Activated CD4-positive, alpha-beta T cell treated with anti-CD3 and anti-CD28 coated beads for 36 hours (primary cell): ENCODE results near the gene KCNE4. TPM values are rescaled to one million over a fixed set of nuclear protein-coding genes. Genes with fewer than 3 reads are reported as not detected.

Experiments used
- ATAC-seq: fragments of 200-7000 bp; cut with Tn5 transposase; one replicate; pipeline ENCODE4 v1.10.0; 2021; ENCODE audit warnings: mild to moderate bottlenecking, moderate library complexity
- CTCF ChIA-PET: fragments of 350-600 bp; sonication (Branson Sonifier 250); formaldehyde crosslinking; loops from one replicate; lab custom pipeline; 2021; ENCODE audit warnings: antibody characterized with exemption; lab: Charles Lee
- POLR2A ChIA-PET: fragments of 350-600 bp; sonication (Branson Sonifier 250); formaldehyde crosslinking; loops from one replicate; lab custom pipeline; 2021; ENCODE audit warnings: antibody characterized with exemption, inconsistent platforms; lab: Charles Lee
- DNase-seq: peaks from one replicate; pipeline ENCODE4 v3.0.0-alpha.2; 2020
- H3K27ac Mint-ChIP-seq: one replicate; pipeline ENCODE4 v1.8.0; 2021; ENCODE audit warnings: mixed read lengths
- H3K27me3 Mint-ChIP-seq: one replicate; pipeline ENCODE4 v1.8.0; 2021; ENCODE audit warnings: mixed read lengths
- H3K36me3 Mint-ChIP-seq: one replicate; pipeline ENCODE4 v1.8.0; 2021; ENCODE audit warnings: low read depth, mixed read lengths
- H3K4me1 Mint-ChIP-seq: one replicate; pipeline ENCODE4 v1.8.0; 2021; ENCODE audit warnings: mixed read lengths
- H3K4me3 Mint-ChIP-seq: one replicate; pipeline ENCODE4 v1.8.0; 2021; ENCODE audit warnings: mild to moderate bottlenecking, moderate library complexity, mixed read lengths
- H3K9me3 Mint-ChIP-seq: one replicate; pipeline ENCODE4 v1.8.0; 2021; ENCODE audit warnings: low read depth, mixed read lengths
- intact Hi-C, 2 experiments: fragments of 100-400 bp; cut with DNase I in 1 of 2; cut with micrococcal nuclease in 1 of 2; formaldehyde crosslinking; loops; one replicate each; pipeline versions ENCODE4 v1.14.2 to v1.15.1; 2022 to 2024; cut with DNase I, micrococcal nuclease
- total RNA-seq, 2 experiments: library from RNA; stranded (reverse); gene quantifications; one replicate each; pipeline ENCODE4 v1.2.3, GENCODE V29; 2021

The KCNE4 gene
- total RNA-seq, 2 experiments from 2014 or later, result not detected

DNA sequence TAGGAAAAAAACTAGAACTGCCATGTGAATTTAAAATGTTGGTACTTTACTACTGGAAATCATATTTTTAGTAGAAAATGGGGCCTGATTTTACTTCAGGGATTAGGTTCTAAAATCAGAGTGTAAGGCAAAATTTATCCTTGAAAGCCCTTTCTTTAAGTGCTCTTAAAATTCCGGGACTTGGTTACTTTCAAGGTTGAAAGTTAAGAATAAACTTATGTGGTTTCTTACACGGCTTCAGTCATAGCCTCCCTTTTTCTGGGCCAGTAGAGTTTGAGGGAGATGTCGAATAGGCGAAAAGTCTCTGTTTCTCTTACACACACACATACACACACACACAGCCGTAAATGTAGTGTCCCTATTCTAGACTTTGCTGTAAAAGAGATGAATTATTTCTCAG, 13.1 kb downstream of the KCNE4 start:
- DNase-seq (no peak), ATAC-seq (no peak)
- POLR2A ChIA-PET, result no interaction called here
- no peak overlapping the region for H3K4me3 Mint-ChIP-seq
- no peaks in the 10 kb centered on the region for H3K9me3 Mint-ChIP-seq
- no peaks in the 10 kb centered on the region for H3K36me3 Mint-ChIP-seq
- CTCF ChIA-PET, result no interaction called here
- H3K27me3 Mint-ChIP-seq, result peaks cover 4% of the 10 kb centered on the region
- no peaks in the 10 kb centered on the region for H3K4me1 Mint-ChIP-seq
- intact Hi-C loops, result no loop called here
- no peak overlapping the region for H3K27ac Mint-ChIP-seq

DNA sequence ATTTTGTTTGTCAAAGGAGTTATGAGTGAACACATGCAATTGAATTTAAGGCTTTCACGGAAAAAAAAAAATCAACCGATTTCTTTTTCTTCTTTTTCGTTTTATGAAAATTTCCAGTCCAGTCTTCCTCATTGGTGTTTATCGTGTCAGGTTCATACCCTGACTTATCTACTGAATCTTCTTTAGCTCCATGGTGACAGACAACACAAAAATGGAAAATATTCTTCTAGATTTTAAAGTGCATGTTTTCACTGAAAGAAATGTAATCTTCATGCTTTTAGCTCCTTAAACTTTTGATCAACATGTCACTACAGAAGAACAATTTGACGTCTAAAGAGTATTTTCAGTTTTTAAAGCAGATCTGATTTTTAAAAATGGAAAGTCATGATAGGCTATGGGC, 14.7 kb downstream of the KCNE4 start:
- H3K27me3 Mint-ChIP-seq, result peaks cover 3% of the 10 kb centered on the region
- POLR2A ChIA-PET, result no interaction called here
- no peak for ATAC-seq
- H3K36me3 Mint-ChIP-seq, result no peaks in the 10 kb centered on the region
- H3K4me3 Mint-ChIP-seq, result no peak overlapping the region
- intact Hi-C loops, result no loop called here
- no peak overlapping the region for H3K27ac Mint-ChIP-seq
- CTCF ChIA-PET, result interaction anchor here (0.7 kb wide), 1 partner anchor 13 kb away, joined by 7 read pairs; no protein-coding TSS in a partner anchor
- DNase-seq, result no peak
- H3K4me1 Mint-ChIP-seq, result no peaks in the 10 kb centered on the region
- H3K9me3 Mint-ChIP-seq, result no peaks in the 10 kb centered on the region

DNA sequence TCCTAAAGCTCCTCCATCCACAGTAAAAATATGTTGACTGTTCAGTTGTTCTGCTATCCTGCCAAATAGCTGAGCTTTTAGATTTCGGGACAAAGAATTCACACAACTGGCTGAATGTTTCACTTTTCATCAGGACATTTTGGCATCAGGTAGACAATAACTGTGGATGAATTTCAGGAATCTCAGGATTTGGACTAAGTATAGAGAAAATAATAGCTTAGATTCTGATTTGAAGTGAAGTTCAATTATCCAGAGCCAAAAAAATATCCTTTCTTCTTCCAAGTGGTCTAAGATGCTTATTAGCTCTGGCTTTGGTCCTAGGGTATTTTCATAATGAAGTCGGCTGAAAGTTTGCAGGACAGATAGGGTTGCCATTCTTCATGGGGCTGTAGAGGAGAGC, 16.1 kb downstream of the KCNE4 start:
- H3K27me3 Mint-ChIP-seq, result peaks cover 3% of the 10 kb centered on the region
- ChIA-PET POLR2A (interaction anchor here (0.6 kb wide), 1 partner anchor 61 kb away, joined by 3 read pairs; no protein-coding TSS in a partner anchor), CTCF (interaction anchor here (1.3 kb wide), 1 partner anchor 97 kb away, joined by 4 read pairs; no protein-coding TSS in a partner anchor)
- no peaks in the 10 kb centered on the region for H3K4me1 Mint-ChIP-seq
- DNase-seq (no peak), ATAC-seq (no peak)
- H3K36me3 Mint-ChIP-seq, result no peaks in the 10 kb centered on the region
- H3K27ac Mint-ChIP-seq, result no peak overlapping the region
- H3K4me3 Mint-ChIP-seq, result no peak overlapping the region
- H3K9me3 Mint-ChIP-seq, result no peaks in the 10 kb centered on the region
- intact Hi-C loops, result no loop called here

DNA sequence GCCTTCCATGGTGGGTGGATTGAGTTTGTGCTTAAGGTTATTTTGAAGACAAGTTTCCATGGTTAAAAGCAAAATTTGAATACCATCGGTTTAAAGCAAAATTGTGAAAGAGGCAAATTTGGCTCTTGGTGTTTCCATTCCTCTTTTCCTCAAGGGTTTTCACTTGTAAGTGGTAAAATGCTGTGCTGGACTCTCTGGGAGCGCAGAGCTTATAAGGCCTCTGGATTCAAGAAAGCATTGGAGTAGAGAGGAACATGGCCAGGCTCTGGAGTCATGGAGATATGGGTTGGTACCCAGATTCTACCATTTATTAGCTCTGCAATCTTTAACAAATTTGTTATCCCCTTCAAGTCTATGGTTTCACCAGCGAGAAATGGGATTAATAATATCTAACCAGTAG, 17.5 kb downstream of the KCNE4 start:
- Mint-ChIP-seq H3K36me3 (no peaks in the 10 kb centered on the region), H3K4me1 (no peaks in the 10 kb centered on the region), H3K9me3 (no peaks in the 10 kb centered on the region), H3K4me3 (no peak overlapping the region), H3K27me3 (peaks cover 3% of the 10 kb centered on the region), H3K27ac (no peak overlapping the region)
- no peak for ATAC-seq
- POLR2A ChIA-PET, result no interaction called here
- DNase-seq, result no peak
- CTCF ChIA-PET, result no interaction called here
- intact Hi-C loops, result no loop called here

DNA sequence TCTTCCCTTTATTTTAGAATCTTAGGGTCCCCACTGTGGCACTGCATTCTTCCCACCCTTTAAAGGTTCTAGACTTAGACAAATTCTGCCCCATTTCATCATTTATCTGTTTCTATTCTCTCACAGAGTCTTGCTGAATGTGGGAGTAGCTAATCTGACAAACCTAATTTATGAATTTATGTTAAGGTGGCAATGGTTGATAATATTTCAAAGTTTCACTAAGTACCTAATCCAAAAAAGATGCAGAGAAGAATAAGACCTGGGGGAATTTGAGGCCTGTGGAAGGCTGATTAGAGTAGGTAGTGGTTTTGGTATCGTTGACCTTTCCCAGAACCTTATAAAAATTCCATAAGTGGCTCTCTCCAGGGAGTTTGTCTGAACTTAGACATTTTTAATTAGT, 18.0 kb downstream of the KCNE4 start:
- ATAC-seq (no peak), DNase-seq (no peak)
- Mint-ChIP-seq H3K4me3 (no peak overlapping the region), H3K27me3 (peaks cover 3% of the 10 kb centered on the region), H3K36me3 (no peaks in the 10 kb centered on the region), H3K27ac (no peak overlapping the region), H3K4me1 (no peaks in the 10 kb centered on the region), H3K9me3 (no peaks in the 10 kb centered on the region)
- intact Hi-C loops, result no loop called here
- ChIA-PET POLR2A (no interaction called here), CTCF (no interaction called here)

DNA sequence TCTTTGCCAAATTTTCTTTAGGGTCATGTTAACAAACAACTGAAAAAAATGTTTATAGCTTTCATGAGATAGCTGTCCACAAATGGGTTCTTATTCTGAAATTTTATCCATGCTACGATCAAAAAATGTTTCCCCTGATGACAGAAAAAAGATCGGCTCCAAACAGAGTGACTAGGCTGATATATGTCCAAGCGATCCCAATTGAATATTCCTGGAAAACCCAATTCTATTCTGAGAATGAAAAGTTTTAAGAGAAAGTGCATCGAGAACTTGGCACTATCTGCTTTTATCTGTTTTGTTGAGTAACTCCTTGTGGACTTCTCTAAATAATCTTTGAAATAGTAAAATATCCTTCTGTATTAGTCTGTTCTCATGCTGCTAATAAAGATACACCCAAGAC, 19.1 kb downstream of the KCNE4 start:
- H3K36me3 Mint-ChIP-seq, result no peaks in the 10 kb centered on the region
- H3K4me3 Mint-ChIP-seq, result no peak overlapping the region
- intact Hi-C loops, result no loop called here
- peaks cover 5% of the 10 kb centered on the region for H3K27me3 Mint-ChIP-seq
- no peak for DNase-seq
- no peaks in the 10 kb centered on the region for H3K4me1 Mint-ChIP-seq
- ChIA-PET CTCF (no interaction called here), POLR2A (no interaction called here)
- no peak for ATAC-seq
- no peaks in the 10 kb centered on the region for H3K9me3 Mint-ChIP-seq
- H3K27ac Mint-ChIP-seq, result no peak overlapping the region

DNA sequence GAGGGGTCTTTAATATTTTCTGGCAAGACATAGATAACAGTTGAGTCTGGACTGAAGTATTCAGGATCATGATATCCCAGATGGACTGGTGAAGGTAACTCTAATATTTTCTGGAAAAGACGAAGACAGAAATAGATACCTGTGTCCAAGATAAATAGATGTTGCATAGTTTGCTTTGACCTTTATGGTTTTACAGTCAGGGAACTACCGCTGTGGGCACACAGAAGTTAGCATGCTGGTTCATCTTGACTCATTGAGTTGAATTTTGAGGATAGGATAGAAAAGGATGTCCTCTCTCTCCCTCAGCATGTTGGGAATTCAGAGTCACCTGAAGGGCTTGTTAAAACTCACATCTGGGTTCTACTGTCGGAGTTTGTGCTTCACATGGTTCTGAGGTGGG, 20.8 kb downstream of the KCNE4 start:
- no peak for ATAC-seq
- no peaks in the 10 kb centered on the region for H3K4me1 Mint-ChIP-seq
- CTCF ChIA-PET, result no interaction called here

DNA sequence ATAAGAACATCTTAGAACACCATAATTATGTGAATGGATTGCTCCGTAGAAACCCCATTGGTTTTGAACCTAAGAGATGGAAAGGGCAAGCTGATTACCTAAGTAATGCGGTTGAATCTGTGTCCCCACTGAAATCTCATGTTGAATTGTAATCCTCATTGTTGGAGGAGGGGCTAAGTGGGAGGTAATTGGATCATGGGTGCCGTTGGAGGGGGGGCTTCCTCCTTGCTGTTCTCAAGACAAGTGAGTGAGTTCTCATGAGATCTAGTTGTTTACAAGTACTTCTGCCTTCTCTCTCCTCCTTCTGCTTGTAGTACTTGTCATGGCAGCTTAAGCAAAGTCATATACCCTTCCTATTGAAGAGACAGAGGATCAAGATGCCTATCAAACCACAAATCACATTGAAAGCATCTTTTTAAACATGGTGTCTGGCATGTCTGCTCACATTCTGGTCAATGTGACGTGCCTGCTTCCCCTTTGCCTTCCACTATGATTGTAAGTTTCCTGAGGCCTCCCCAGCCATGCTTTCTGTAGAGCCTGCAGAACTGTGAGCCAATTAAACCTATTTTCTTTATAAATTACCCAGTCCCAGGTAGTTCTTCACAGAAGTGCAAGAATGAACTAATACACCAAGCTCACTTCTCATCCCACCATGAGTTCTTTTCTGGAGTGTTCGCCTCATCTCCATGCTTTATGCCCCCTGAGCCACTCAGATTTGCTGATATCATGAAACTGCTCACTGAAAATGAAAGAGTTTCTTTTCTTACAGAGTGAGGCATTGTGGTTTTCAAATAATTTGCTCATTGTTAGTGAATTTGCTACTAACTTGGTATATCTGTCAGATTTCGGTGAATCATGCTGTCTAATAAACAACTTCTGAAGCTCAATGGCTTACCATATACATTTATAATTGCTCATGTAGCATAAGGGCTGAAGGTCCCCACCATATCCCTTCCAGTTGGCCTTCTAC, 23.6 kb downstream of the KCNE4 start:
- H3K9me3 Mint-ChIP-seq, result no peaks in the 10 kb centered on the region
- H3K36me3 Mint-ChIP-seq, result no peaks in the 10 kb centered on the region
- no peaks in the 10 kb centered on the region for H3K4me1 Mint-ChIP-seq
- H3K27ac Mint-ChIP-seq, result no peak overlapping the region
- ChIA-PET CTCF (interaction anchor here (0.8 kb wide), 1 partner anchor 983 kb away, joined by 3 read pairs; no protein-coding TSS in a partner anchor), POLR2A (no interaction called here)
- peaks cover 3% of the 10 kb centered on the region for H3K27me3 Mint-ChIP-seq
- ATAC-seq (peak; percentile 47), DNase-seq (no peak)
- intact Hi-C loops, result no loop called here
- no peak overlapping the region for H3K4me3 Mint-ChIP-seq

More for the DNA sequence above, 20.8 kb downstream of the KCNE4 start:
- no peaks in the 10 kb centered on the region for H3K36me3 Mint-ChIP-seq
- intact Hi-C loops, result no loop called here
- POLR2A ChIA-PET, result no interaction called here
- no peak for DNase-seq
- peaks cover 2% of the 10 kb centered on the region for H3K27me3 Mint-ChIP-seq
- no peak overlapping the region for H3K4me3 Mint-ChIP-seq
- H3K9me3 Mint-ChIP-seq, result no peaks in the 10 kb centered on the region
- no peak overlapping the region for H3K27ac Mint-ChIP-seq

DNA sequence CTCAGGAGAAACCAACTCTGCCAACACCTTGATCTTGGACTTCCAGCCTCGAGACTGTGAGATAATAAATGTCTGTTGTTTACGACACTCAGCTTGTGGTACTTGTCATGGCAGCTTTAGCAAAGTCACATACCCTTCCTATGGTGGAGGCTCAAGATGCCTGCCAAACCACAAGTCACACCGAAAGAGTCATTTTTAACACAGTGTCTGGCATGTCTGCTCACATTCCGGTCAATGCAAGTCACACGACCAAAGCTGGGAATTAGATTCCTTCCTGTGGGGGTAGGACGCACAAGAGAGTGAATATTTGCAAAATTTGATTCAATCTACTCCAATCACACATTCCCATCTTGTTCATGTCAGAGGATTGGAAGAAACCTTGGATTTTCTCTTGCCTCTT, 24.6 kb downstream of the KCNE4 start:
- ChIA-PET CTCF (interaction anchor here (0.8 kb wide), 1 partner anchor 982 kb away, joined by 3 read pairs; no protein-coding TSS in a partner anchor), POLR2A (no interaction called here)
- DNase-seq (no peak), ATAC-seq (no peak)
- Mint-ChIP-seq H3K4me3 (no peak overlapping the region), H3K27me3 (peaks cover 3% of the 10 kb centered on the region), H3K9me3 (no peaks in the 10 kb centered on the region), H3K27ac (no peak overlapping the region), H3K36me3 (no peaks in the 10 kb centered on the region), H3K4me1 (no peaks in the 10 kb centered on the region)
- intact Hi-C loops, result no loop called here

DNA sequence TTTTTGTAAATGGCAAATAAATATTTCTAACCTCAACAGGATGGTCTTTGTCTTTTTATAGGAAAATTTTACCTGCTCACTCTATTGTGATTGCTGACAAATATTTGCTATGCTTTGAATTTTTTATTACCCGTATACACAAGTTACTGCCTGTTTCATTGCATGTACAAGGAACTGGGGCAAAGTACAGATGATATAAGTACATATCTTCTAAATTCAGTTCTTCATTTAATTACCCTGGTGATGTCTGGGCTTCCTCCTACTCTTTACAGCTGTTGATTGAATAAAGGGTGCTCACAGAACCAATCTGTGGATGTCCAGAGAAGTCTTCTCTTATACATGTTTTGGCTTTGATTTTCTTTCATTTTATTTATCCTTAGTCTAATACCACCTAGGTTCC, 26.5 kb downstream of the KCNE4 start:
- Mint-ChIP-seq H3K4me3 (no peak overlapping the region), H3K27ac (no peak overlapping the region), H3K4me1 (no peaks in the 10 kb centered on the region), H3K36me3 (no peaks in the 10 kb centered on the region), H3K27me3 (peaks cover 3% of the 10 kb centered on the region), H3K9me3 (no peaks in the 10 kb centered on the region)
- ChIA-PET CTCF (no interaction called here), POLR2A (no interaction called here)
- no peak for DNase-seq
- no peak for ATAC-seq
- intact Hi-C loops, result no loop called here

DNA sequence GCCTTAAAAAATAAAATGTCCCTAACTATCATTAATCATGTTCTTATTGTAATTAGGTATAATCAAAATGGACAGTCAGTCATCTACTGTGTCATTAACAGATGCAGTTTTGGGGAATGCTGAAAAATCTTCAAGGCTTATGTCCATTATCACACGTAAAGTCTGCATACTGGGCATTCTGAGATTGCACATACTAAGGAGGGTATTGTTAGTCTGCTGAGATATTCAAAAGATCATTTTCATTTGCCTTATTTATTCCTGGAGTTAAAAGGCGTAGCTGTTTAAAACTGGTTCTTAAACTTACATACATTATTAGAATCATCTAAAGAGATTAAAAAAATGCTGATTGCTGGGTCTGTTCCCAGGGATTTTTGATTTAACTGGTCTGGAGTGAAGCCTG, 27.4 kb downstream of the KCNE4 start:
- Mint-ChIP-seq H3K27ac (no peak overlapping the region), H3K36me3 (no peaks in the 10 kb centered on the region), H3K27me3 (peaks cover 3% of the 10 kb centered on the region), H3K4me3 (no peak overlapping the region), H3K4me1 (no peaks in the 10 kb centered on the region), H3K9me3 (no peaks in the 10 kb centered on the region)
- POLR2A ChIA-PET, result no interaction called here
- intact Hi-C loops, result no loop called here
- DNase-seq (no peak), ATAC-seq (no peak)
- CTCF ChIA-PET, result no interaction called here

DNA sequence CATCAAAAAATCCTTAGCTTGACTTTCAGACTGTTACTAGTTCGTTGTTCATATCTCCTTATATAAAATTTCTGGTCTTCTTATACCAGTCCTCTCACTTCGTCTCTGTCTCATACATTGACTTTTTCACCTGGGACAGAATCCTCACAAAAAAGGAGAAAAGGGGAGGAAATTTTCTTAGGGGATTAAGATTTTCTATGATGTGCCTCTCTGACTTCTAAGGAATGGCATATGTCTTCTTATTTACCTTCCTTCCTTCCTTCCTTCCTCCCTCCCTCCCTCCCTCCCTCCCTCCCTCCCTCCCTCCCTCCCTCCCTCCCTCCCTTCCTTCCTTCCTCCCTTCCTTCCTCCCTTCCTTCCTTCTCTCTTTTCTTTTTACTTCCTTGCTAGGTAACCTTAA, 27.9 kb downstream of the KCNE4 start:
- H3K4me1 Mint-ChIP-seq, result no peaks in the 10 kb centered on the region
- H3K9me3 Mint-ChIP-seq, result no peaks in the 10 kb centered on the region
- H3K27ac Mint-ChIP-seq, result no peak overlapping the region
- DNase-seq (no peak), ATAC-seq (no peak)
- POLR2A ChIA-PET, result no interaction called here
- peaks cover 3% of the 10 kb centered on the region for H3K27me3 Mint-ChIP-seq
- no peak overlapping the region for H3K4me3 Mint-ChIP-seq
- intact Hi-C loops, result no loop called here
- CTCF ChIA-PET, result no interaction called here
- H3K36me3 Mint-ChIP-seq, result no peaks in the 10 kb centered on the region
